GM12865 (cell line): ENCODE measurements around the gene WTIP.

Experiments used
- DNase-seq: peaks from one replicate; pipeline ENCODE4 v3.0.0; 2010; ENCODE audit warnings: low read depth
- H3K4me3 ChIP-seq: 2 replicates; pipeline ENCODE4 v1.5.1; 2011; ENCODE audit warnings: mild to moderate bottlenecking, low read depth, low read length, control low read depth
- TF ChIP-seq, protein P1 (sequence below): IDR thresholded peaks from 2 replicates; pipeline ENCODE4 v1.5.1; 2011; ENCODE audit warnings: low read length, control low read depth, low read depth, inconsistent platforms; ENCODE audit not compliant: insufficient read depth; ENCODE audit errors: missing control alignments

WTIP gene

DNA sequence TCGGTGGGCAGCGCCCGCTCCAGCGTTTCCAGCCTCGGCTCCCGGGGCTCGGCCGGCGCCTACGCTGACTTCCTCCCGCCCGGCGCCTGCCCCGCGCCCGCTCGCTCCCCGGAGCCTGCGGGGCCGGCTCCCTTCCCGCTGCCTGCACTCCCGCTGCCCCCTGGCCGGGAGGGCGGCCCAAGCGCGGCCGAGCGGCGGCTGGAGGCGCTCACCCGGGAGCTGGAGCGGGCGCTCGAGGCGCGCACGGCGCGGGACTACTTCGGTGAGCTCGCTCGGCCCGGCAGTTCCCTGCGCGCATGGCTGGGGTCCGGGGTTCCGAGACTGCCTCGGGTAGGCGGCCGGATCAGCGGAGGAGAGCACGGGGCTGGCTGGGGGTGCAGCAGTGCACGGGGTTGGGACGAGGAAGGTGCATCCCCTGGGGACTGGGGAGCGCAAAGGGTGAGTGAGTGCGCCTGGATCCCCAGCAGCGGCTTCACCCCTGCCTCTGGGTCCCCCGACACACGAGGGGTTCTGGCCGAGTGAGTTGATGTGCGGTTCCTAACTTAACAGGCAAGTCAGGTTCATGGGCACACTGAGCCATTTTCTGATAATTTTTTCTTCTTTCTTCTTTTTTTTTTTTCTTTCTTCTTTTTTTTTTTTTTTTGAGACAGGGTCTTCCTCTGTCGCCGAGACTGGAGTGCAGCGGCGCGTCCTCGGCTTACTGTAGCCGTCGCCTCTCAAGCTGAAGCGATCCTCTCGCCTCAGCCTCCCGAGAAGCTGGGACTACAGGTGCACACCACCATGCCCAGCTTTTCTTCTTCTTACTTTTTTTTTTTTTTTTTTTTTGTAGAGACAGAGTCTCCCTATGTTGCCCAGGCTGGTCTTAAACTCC lies 1.1 kb downstream of the WTIP start:
- TF ChIP-seq, protein P1, sequence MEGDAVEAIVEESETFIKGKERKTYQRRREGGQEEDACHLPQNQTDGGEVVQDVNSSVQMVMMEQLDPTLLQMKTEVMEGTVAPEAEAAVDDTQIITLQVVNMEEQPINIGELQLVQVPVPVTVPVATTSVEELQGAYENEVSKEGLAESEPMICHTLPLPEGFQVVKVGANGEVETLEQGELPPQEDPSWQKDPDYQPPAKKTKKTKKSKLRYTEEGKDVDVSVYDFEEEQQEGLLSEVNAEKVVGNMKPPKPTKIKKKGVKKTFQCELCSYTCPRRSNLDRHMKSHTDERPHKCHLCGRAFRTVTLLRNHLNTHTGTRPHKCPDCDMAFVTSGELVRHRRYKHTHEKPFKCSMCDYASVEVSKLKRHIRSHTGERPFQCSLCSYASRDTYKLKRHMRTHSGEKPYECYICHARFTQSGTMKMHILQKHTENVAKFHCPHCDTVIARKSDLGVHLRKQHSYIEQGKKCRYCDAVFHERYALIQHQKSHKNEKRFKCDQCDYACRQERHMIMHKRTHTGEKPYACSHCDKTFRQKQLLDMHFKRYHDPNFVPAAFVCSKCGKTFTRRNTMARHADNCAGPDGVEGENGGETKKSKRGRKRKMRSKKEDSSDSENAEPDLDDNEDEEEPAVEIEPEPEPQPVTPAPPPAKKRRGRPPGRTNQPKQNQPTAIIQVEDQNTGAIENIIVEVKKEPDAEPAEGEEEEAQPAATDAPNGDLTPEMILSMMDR = no peak
- DNase-seq = no peak
- no peak overlapping the region for H3K4me3 ChIP-seq

DNA sequence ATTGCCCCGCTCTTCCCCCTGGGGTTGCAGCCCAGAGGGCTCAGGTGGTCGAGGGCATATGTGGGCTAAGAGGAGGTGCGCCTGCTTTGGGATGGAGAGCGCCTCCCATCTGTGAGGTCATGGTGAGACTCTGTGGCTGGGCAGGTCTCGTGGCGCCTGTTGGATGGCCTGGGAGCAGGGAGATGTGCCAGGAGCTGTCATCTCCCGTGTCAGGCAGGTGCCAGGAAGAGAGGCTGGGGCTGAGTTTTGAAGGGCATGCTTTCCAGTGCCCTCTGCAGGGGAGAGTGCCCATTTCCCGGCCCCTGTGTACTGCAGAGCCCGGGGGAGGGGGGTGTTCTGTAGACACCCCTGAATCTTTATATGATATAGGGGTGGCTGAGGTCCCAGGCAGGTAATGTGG lies 2.8 kb downstream of the WTIP start:
- H3K4me3 ChIP-seq = no peak overlapping the region
- DNase-seq = no peak
- TF ChIP-seq, protein P1 = no peak

DNA sequence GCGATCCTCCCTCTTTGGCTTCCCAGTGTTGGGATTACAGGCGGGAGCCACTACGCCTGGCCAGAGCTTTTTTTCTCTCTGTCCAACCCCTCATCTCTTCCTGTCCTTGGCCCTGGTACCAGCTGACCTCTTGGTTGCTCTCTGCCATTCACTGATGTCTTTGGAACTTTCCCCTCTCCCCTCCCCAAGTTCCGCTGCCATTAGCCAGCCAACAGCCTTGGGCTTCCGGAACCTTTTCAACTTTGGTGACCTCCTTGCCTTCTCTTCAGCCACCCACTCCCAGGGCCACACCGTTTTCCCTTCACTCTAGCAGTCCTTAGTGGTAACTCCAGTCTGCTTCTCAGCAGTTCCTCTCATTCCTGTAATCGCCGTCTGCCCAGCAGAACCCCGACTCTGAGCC lies 4.3 kb downstream of the WTIP start:
- no peak for DNase-seq
- TF ChIP-seq, protein P1 = no peak
- H3K4me3 ChIP-seq = no peak overlapping the region

DNA sequence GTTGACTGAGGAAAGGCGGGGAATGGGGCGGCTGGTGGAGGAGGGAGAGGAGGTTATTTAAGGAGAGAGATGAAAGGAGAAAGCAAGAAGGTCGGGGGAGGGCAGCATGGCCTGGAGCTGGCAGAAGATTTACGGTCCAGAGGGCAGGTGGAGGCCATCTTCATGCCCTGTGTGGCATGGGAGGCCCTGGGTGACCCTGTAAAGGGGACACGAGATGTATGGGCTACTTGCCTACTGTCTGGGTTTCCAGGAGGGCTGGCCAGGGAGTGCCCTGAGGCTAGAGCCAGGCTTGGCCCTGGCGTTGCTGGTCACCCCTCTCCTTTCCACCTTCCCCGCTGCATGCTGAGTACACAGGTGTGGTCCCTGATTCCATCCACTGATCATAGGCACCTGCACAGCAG lies 6.1 kb downstream of the WTIP start:
- H3K4me3 ChIP-seq = no peak overlapping the region
- DNase-seq = no peak
- TF ChIP-seq, protein P1 = no peak

DNA sequence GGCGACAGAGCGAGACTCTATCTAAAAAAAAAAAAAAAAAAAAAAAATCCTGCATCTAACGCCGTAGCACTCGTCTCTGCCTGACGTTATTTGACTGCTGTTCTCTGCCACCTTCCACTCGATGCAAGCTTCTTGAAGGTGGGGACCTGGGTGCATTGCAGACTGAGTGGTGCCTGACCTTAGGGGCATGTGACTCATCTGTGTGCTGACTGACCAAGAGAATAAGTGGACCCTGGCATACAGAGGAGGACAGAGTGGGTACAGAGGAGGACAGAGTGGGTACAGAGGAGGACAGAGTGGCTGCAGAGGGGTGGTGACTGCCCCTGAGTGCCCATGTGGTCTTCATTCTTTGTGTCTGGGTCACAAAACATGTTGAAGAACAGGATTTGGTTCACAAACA lies 7.6 kb downstream of the WTIP start:
- DNase-seq = no peak
- no peak overlapping the region for H3K4me3 ChIP-seq
- TF ChIP-seq, protein P1 = no peak

DNA sequence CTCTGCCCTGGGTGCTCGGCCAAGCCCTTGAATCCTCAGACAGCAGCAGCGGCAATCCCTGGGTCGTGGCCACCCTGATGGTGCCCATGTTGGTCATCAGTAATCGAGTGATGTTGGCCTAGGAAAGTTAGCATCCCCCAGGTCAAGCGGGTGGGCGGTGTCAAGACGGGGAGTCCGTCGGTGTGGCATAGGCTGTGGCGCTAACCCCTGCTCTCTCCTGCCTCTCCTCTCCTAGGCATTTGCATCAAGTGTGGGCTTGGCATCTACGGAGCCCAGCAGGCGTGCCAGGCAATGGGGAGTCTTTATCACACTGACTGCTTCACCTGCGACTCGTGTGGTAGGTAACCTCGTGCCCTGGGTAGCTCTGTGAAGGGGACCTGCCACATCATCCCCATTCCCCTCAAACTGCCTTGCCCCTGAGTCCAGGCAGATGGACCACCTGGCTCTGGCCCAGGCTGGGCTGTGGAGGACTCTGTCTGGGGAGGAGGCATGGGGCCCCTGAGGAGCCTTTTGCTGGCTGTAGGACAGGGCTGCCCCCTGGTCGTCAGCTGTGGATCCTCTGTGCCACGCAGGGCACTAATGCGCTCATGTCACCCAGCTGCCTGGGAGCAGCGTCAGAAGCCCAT lies 8.7 kb downstream of the WTIP start:
- DNase-seq = no peak
- no peak overlapping the region for H3K4me3 ChIP-seq
- TF ChIP-seq, protein P1 = no peak

DNA sequence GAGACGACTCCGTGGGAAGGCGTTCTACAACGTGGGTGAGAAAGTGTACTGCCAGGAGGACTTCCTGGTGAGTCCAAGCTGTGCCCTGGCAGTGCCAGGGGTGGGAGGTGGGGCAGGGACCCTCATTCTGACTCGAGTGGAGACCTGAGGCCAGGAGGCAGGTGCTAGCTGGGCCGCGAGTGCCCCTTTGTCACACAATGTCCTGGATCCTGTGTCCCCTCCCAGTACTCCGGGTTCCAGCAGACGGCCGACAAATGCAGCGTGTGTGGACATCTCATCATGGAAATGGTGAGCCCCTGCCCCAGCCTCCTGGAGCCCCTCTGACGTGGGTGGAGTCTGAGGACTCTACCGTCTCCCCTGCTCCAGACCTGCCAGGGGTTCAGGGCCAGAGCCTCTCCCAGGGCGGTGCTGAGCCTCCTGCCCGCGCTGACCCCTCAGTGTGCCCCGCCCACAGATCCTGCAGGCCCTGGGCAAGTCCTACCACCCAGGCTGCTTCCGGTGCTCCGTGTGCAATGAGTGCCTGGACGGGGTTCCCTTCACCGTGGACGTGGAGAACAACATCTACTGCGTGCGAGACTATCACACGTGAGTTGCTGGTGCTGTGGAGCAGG lies 11.6 kb downstream of the WTIP start:
- no peak for DNase-seq
- TF ChIP-seq, protein P1 = no peak
- H3K4me3 ChIP-seq = no peak overlapping the region
